Measurements from ENCODE around the gene GALNT2. TPM values are rescaled to one million over a fixed set of nuclear protein-coding genes. Genes with fewer than 3 reads are reported as not detected.

GALNT2 gene
- total RNA-seq, 8 experiments from 2014 or later = 28.1 to 70.6 (median 41.3) TPM

DNA sequence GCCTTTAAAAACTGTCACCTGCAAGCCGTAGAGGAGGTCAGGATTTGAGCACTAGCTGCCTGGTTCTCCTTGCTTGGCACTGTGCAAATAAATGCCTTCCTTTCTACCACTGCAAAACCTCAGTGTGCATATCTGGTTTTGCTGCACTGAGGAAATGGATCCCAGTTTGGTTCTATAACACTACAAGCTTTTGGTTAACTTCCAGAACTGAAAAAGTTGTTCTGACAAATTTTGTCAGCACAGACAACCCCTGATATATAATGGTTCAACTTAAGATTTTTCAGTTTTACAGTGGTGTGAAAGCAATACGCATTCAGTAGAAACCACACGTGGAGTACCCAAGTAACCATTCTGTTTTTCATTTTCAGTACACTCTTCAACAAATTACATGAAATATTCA, 29.8 kb upstream of the GALNT2 start:
- Histone ChIP-seq H3K4me1 (replicated peaks in 1 of 2) (no peaks in the 10 kb centered on the region), H3K27ac (no peak overlapping the region), H3K4me3 (no peak overlapping the region)
- in situ Hi-C loops (cut with MboI; ENCODE audit: low pct_unique_long_range_greater_than_20kb in 2 of 9, low sequenced_read_pairs in 9 of 9, unreplicated experiment in 9 of 9) = no loop called here
- no peak for ATAC-seq (replicated peaks in 6 of 8)
- WGBS, 10 experiments = 21 to 93% (median 71%) methylated on average over 2 to 3 of the region's 3 CpGs; no CpG with 5 or more reads in 2 of the 10 experiments

- WGBS, 10 experiments = 51 to 100% (median 81%) methylated on average over 1 to 10 of the region's 10 CpGs; no CpG with 5 or more reads in 1 of the 10 experiments
- no peak for ATAC-seq (replicated peaks in 6 of 8)
- no peak overlapping the region for H3K4me3 ChIP-seq
These were observed 26.6 kb upstream of the GALNT2 start for GRCh38 chr1:230040440-230040839.

GRCh38 chr1:230043081-230043480, 24.0 kb upstream of the GALNT2 start:
- H3K4me1 ChIP-seq (replicated peaks in 1 of 2) = no peaks in the 10 kb centered on the region
- H3K4me3 ChIP-seq = no peak overlapping the region
- in situ Hi-C loops (cut with MboI; ENCODE audit: low pct_unique_long_range_greater_than_20kb in 2 of 9, low sequenced_read_pairs in 9 of 9, unreplicated experiment in 9 of 9) = no loop called here
- WGBS, 10 experiments = 0 to 78% (median 50%) methylated on average over 1 to 3 of the region's 3 CpGs; no CpG with 5 or more reads in 1 of the 10 experiments
- no peak for ATAC-seq (replicated peaks in 6 of 8)
- no peak overlapping the region for H3K27ac ChIP-seq

More at GRCh38 chr1:230040440-230040839, 26.6 kb upstream of the GALNT2 start:
- in situ Hi-C loops (cut with MboI; ENCODE audit: low pct_unique_long_range_greater_than_20kb in 2 of 9, low sequenced_read_pairs in 9 of 9, unreplicated experiment in 9 of 9) = no loop called here
- Histone ChIP-seq H3K4me1 (replicated peaks in 1 of 2) (no peaks in the 10 kb centered on the region), H3K27ac (no peak overlapping the region)

DNA sequence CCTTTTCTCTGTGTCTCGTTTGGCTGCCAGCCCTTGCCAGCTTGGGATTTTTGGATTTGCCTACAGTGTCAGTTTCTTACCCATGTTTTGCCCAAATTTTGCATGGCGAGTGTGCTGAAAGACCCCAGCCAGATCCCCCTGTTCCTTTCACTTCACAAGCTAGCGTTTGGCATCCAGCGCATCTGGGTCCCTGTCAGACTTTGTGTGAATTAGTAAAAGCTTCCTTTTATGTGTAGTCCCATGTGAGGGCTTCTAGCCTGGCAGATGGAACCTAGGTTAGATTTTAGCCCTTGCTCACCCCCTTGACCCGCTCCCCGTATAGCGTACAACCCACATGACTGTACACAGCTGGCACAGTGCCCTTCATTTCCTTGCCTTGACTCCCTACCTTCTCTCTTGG, 22.3 kb upstream of the GALNT2 start:
- no peak for ATAC-seq (replicated peaks in 6 of 8)
- WGBS, 10 experiments = 0 to 100% (median 73%) methylated on average over 1 to 7 of the region's 7 CpGs
- H3K4me3 ChIP-seq = no peak overlapping the region
- no peak overlapping the region for H3K27ac ChIP-seq
- in situ Hi-C loops (cut with MboI; ENCODE audit: low pct_unique_long_range_greater_than_20kb in 2 of 9, low sequenced_read_pairs in 9 of 9, unreplicated experiment in 9 of 9) = no loop called here
- H3K4me1 ChIP-seq (replicated peaks in 1 of 2) = no peaks in the 10 kb centered on the region

DNA sequence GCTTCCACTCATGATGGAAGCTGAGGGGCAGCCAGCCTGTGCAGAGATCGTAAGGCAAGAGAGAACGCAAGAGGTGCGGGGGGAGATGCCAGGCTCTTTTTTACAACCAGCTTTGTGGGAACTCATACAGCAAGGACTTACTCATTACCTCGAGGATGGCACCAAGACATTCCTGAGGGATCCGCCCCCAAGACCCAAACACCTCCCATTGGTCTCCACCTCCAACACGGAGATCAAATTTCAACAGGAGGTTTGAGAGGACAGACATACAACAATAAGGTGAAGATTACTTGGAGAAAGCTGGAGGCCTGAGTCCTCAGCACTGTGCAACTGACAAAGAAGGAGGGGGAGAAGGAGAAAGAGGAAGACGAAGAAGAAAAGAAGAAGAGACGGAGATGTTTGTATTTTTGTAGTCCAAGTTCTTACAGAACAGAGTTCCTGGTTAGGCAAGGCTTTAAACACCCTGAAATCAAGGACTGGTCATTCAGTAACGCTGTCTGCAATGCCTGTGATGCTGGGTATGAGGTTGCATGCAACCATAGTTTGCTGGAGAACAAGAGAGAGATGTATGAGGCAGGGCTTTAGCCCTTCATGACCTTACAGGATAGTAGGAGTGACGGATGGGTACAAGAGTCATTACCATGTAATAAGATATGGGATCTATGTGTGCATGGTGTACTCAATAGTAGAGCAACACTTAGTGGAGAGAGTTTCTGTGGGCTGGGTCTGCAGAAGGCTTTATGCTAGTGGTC, 19.7 kb upstream of the GALNT2 start:
- in situ Hi-C loops (cut with MboI; ENCODE audit: low pct_unique_long_range_greater_than_20kb in 2 of 9, low sequenced_read_pairs in 9 of 9, unreplicated experiment in 9 of 9) = no loop called here
- WGBS, 10 experiments = 33 to 93% (median 55%) methylated on average over 2 to 10 of the region's 10 CpGs; no CpG with 5 or more reads in 1 of the 10 experiments
- no peaks in the 10 kb centered on the region for H3K4me1 ChIP-seq (replicated peaks in 1 of 2)
- H3K27ac ChIP-seq = no peak overlapping the region
- no peak overlapping the region for H3K4me3 ChIP-seq
- peak in 2 of 8 experiments; percentile 38 to 40 for ATAC-seq (replicated peaks in 6 of 8)

GRCh38 chr1:230048322-230048721, 18.7 kb upstream of the GALNT2 start:
- ATAC-seq (replicated peaks in 6 of 8) = no peak
- in situ Hi-C loops (cut with MboI; ENCODE audit: low pct_unique_long_range_greater_than_20kb in 2 of 9, low sequenced_read_pairs in 9 of 9, unreplicated experiment in 9 of 9) = no loop called here
- Histone ChIP-seq H3K4me3 (no peak overlapping the region), H3K27ac (no peak overlapping the region), H3K4me1 (replicated peaks in 1 of 2) (no peaks in the 10 kb centered on the region)
- WGBS, 10 experiments = 20 to 96% (median 83%) methylated on average over 1 to 2 of the region's 2 CpGs; no CpG with 5 or more reads in 3 of the 10 experiments

DNA sequence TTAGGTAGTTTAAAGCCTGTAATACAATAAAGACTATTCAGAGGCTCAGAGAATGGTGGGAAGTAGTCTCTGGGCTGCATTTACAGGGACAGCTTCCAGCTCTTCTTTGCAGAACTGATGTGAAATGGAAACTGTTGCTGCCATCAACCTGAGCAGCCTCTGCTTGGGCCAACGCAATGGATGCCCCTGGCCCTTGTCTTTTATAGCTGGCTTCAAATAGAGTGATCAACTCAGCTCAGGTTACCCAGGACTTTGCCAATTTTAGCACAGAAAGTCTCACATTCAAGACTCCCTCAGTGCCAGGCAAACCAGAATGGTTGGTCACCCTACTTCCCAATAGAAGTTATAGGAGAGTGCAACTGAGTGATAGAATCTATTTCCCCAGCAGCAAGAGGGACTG, 18.1 kb upstream of the GALNT2 start:
- Histone ChIP-seq H3K4me1 (replicated peaks in 1 of 2) (no peaks in the 10 kb centered on the region), H3K27ac (no peak overlapping the region), H3K4me3 (no peak overlapping the region)
- in situ Hi-C loops (cut with MboI; ENCODE audit: low pct_unique_long_range_greater_than_20kb in 2 of 9, low sequenced_read_pairs in 9 of 9, unreplicated experiment in 9 of 9) = no loop called here
- 0 to 100% (median 70%) methylated on average over 1 of the region's 1 CpG; no CpG with 5 or more reads in 3 of the 10 experiments for WGBS, 10 experiments
- no peak for ATAC-seq (replicated peaks in 6 of 8)

DNA sequence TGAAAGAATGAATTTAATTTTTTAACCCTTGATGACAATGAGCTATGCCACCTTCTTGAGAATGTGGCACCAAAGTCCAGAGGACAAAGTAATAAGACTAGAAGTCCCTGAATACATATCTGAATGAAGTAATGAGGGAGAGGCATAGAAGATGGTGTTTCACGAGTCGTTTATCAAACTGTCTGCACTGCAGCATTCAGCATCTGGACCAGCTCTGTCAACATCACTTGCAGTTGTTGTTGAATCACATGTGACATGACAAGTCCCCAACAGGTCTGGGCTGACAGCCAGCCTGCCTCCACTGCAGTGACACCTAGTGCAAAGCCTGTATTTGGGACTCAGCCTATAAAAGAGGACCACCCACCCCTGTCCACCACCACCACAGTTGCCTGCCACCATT, 17.3 kb upstream of the GALNT2 start:
- in situ Hi-C loops (cut with MboI; ENCODE audit: low pct_unique_long_range_greater_than_20kb in 2 of 9, low sequenced_read_pairs in 9 of 9, unreplicated experiment in 9 of 9) = no loop called here
- H3K27ac ChIP-seq = no peak overlapping the region
- ATAC-seq (replicated peaks in 6 of 8) = no peak
- H3K4me3 ChIP-seq = no peak overlapping the region
- H3K4me1 ChIP-seq (replicated peaks in 1 of 2) = no peaks in the 10 kb centered on the region
- 0 to 82% (median 50%) methylated on average over 2 of the region's 2 CpGs; no CpG with 5 or more reads in 5 of the 10 experiments for WGBS, 10 experiments

DNA sequence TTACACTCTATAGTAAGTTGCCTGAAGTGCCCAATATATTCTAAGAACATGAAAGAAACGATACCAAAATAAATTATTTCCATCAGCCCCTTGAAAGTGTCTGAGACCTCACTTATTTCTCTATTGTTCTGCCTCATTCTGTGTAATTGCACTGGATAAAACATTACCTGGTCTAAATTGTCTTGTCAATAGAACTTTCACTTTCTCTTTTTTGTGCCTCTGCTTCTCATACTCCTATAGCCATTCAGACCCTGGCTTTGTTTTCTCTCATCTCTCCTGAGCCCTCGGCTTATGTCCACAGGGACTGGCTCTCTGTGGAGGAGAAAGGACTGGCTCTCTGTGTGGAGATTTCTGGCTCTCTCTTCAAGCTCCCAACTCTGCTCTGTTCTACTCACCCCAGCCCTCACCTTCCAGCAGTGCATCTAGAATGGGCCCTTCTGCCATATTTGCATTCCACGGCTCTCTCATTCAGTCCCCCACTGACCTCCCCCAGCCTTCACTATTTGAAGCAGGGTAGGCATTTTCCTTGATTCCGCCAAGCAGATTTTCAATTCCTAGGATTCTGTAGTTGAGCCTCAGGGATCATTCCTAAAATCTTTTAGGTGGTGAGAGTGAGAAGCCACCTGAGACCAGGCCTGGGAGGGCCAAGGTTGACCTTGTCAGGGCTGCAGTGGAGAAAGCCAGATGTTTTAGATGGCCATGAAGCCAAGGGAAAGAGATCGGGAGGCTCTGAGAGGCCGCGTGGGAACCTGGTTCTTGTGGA, 15.9 kb upstream of the GALNT2 start:
- Histone ChIP-seq H3K4me3 (no peak overlapping the region), H3K27ac (no peak overlapping the region), H3K4me1 (replicated peaks in 1 of 2) (no peaks in the 10 kb centered on the region)
- ATAC-seq (replicated peaks in 6 of 8) = no peak
- in situ Hi-C loops (cut with MboI; ENCODE audit: low pct_unique_long_range_greater_than_20kb in 2 of 9, low sequenced_read_pairs in 9 of 9, unreplicated experiment in 9 of 9) = no loop called here
- 38 to 83% (median 57%) methylated on average over 3 to 7 of the region's 7 CpGs; no CpG with 5 or more reads in 1 of the 10 experiments for WGBS, 10 experiments

DNA sequence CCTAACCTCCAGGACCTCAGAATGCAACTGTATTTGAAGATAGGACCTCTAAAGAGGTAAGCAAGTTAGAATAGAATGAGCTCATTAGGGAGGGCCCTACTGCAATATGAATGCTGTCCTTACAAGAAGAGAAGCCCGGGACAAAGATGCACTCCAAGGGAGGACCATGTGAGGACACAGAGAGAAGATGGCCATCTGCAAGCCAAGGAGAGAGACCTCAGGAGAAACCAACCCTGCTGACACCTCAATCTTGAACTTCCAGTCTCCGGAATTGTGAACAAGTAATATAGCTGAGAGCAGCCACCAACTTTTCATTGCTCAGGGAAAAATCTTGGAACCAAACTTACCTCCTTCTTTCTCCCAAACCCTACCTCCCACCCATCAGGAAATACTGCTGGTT, 15.0 kb upstream of the GALNT2 start:
- WGBS, 10 experiments = 50 to 100% (median 94%) methylated on average over 1 to 2 of the region's 2 CpGs; no CpG with 5 or more reads in 5 of the 10 experiments
- no peak for ATAC-seq (replicated peaks in 6 of 8)

DNA sequence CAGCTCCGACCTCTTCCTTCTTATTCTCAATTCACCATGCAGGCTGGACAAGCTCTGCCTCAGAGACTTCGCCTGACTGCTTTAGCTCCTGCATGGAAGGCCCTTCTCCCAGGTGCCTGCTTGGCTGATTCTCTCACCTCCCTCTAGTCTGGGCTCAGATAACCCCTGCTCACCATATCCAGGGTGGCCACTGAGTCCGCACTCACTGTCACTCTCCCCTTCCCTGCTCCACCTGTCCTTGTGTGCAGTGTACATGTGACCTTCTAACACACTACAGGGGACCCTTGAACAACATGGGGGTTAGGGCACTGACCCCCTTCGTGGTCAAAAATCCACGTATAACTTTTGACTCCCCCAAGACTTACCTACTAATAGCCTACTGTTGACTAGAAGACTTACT, 14.4 kb upstream of the GALNT2 start:
- Histone ChIP-seq H3K27ac (no peak overlapping the region), H3K4me3 (no peak overlapping the region), H3K4me1 (replicated peaks in 1 of 2) (no peaks in the 10 kb centered on the region)
- 0 to 89% (median 75%) methylated on average over 2 to 5 of the region's 5 CpGs; no CpG with 5 or more reads in 4 of the 10 experiments for WGBS, 10 experiments
- ATAC-seq (replicated peaks in 6 of 8) = no peak
- in situ Hi-C loops (cut with MboI; ENCODE audit: low pct_unique_long_range_greater_than_20kb in 2 of 9, low sequenced_read_pairs in 9 of 9, unreplicated experiment in 9 of 9) = no loop called here

More for the DNA sequence above, 15.0 kb upstream of the GALNT2 start:
- no peak overlapping the region for H3K27ac ChIP-seq
- no peak overlapping the region for H3K4me3 ChIP-seq
- in situ Hi-C loops (cut with MboI; ENCODE audit: low pct_unique_long_range_greater_than_20kb in 2 of 9, low sequenced_read_pairs in 9 of 9, unreplicated experiment in 9 of 9) = no loop called here
- no peaks in the 10 kb centered on the region for H3K4me1 ChIP-seq (replicated peaks in 1 of 2)

DNA sequence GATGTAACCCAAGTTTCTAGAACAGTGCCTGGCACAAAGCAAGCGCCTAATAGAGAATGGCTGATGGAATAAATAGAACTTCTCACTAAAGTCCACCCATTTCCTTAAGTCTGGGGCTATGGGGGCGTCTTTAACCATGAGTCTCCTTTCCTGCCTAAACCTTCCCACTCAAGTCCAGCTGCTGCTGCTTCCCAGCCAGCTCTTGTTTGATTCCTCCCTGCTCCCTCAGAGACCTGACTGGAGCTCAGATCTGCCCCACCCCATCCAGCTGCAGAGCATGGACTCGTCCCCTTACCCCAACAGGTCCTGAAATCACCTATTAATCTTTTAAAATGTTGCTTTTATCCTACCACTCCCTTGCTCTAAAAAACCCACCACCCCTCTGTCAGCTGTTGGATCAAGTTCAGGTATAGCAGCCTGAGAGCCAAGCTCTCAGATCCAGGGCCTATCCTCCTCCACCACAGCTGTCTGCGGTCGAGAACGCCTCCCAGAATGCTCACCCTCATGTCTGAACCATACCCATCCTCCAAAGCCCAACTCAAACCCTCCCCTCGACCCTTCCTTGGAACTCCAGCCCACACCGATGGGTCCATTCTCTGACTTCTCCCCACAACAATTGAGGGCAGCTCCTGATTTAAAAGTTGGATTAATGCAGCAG, 12.8 kb upstream of the GALNT2 start:
- Histone ChIP-seq H3K4me3 (no peak overlapping the region), H3K4me1 (replicated peaks in 1 of 2) (no peaks in the 10 kb centered on the region), H3K27ac (no peak overlapping the region)
- WGBS, 10 experiments = 0 to 100% (median 63%) methylated on average over 1 to 8 of the region's 8 CpGs; no CpG with 5 or more reads in 1 of the 10 experiments
- in situ Hi-C loops (cut with MboI; ENCODE audit: low pct_unique_long_range_greater_than_20kb in 2 of 9, low sequenced_read_pairs in 9 of 9, unreplicated experiment in 9 of 9) = no loop called here
- no peak for ATAC-seq (replicated peaks in 6 of 8)

- no peak for ATAC-seq (replicated peaks in 6 of 8)
- Histone ChIP-seq H3K27ac (no peak overlapping the region), H3K4me1 (replicated peaks in 1 of 2) (no peaks in the 10 kb centered on the region), H3K4me3 (no peak overlapping the region)
- in situ Hi-C loops (cut with MboI; ENCODE audit: low pct_unique_long_range_greater_than_20kb in 2 of 9, low sequenced_read_pairs in 9 of 9, unreplicated experiment in 9 of 9) = no loop called here
- 50 to 100% (median 87%) methylated on average over 1 of the region's 1 CpG; no CpG with 5 or more reads in 2 of the 10 experiments for WGBS, 10 experiments
These were observed 10.9 kb upstream of the GALNT2 start for GRCh38 chr1:230056098-230056497.
